GM12872 (cell line): ENCODE results near the gene SERTAD3.

Source experiments
- CTCF ChIP-seq: IDR thresholded peaks from 3 replicates; pipeline ENCODE4 v1.5.1; 2011; ENCODE audit warnings: low read depth, mild to moderate bottlenecking, low read length, moderate library complexity; ENCODE audit not compliant: insufficient read depth

SERTAD3 gene

DNA sequence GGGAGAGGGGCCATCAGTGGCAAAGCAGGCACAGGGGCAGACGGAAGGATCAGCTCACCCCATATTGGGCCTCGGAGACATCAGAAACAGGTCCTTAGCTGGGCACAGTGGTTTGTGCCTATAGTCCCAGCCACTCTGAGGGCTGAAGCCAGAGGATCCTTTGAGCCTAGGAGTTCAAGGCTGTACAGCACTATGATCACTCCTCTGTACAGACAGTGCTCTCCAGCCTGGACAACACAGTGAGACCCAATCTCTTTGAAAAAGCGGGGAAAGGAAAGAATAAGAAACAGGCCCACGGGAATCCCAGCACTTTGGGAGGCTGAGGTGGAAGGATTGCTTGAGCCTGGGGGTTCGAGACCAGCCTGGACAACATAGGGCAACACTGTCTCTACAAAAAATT is 24.4 kb downstream of the SERTAD3 start:
- no peak for TF ChIP-seq CTCF

GRCh38 chr19:40419066-40419612 is 25.0 kb downstream of the SERTAD3 start:
- no peak for TF ChIP-seq CTCF

GRCh38 chr19:40418040-40418439 is 26.1 kb downstream of the SERTAD3 start:
- no peak for TF ChIP-seq CTCF

GRCh38 chr19:40417643-40417981 is 26.5 kb downstream of the SERTAD3 start:
- no peak for TF ChIP-seq CTCF

DNA sequence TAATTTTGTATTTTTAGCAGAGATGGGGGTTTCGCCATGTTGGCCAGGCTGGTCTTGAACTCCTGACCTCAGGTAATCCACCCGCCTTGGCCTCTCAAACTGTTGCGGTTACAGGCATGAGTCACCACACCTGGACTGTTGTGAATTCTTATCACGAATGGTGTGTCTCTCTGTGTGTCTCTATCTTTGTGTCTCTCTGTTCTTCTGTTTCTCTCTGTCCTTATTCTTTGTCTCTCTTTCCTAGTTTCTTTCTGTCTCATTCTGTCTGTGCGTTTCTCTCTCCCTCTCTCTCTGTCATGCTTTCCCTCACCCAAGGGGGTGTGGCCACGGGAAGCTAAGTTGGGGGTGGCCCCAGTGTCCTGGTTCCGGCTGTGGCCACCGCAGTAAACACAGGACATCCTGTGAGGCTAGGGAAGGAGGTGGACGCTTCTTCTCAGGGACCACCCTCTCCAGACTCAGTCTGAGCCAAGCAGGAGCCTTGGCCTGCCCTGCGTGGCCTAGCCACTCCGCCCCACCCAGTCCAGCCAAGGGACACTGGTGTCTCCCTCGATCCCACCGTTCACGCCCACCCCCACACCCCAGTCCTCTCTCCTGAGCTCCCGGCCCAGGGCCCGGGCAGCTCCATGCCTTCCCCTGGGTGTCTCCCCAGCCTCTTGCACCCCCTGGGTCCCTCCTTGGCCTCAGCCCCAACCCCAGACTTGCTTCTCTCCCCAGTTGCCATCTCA is 27.1 kb downstream of the SERTAD3 start:
- no peak for TF ChIP-seq CTCF

DNA sequence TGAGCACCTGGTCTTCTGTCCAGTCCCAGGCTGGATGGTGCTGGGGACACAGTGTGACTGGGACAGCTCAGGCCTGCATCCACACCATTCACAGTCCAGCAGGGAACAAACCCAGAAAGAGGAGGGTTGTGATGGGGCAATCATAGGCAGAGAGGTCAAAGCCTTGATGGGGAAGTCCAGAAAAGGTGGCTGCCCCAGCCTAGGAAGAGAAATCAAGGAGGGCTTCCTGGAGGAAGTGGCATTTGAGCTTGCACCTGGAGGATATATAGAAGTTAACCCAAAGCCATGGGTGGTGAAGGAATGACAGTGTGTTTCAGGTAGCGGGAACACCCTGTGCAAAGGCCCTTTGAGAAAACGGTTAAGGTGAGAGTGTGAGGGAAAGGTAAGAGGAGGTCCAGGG is 28.4 kb downstream of the SERTAD3 start:
- TF ChIP-seq CTCF, result no peak

- TF ChIP-seq CTCF, result no peak
These were observed 29.3 kb downstream of the SERTAD3 start for GRCh38 chr19:40414542-40415535.
